NCI-H2029 treated with DMSO at 0.1 percent for 48 hours (cell line): ENCODE measurements around the gene CAMK2G.
A peak's percentile ranks its signal among the peaks of the same experiment; 100 is the strongest.
"Not testable (repeated sequence)": the region's sequence is repeated elsewhere in the genome, so short reads cannot be mapped to it uniquely, and the experiment has no call there.

ENCODE experiments used
- DNase-seq: peaks from one replicate; lab custom pipeline; 2025; lab: John Stamatoyannopoulos, UW

The CAMK2G gene

DNA sequence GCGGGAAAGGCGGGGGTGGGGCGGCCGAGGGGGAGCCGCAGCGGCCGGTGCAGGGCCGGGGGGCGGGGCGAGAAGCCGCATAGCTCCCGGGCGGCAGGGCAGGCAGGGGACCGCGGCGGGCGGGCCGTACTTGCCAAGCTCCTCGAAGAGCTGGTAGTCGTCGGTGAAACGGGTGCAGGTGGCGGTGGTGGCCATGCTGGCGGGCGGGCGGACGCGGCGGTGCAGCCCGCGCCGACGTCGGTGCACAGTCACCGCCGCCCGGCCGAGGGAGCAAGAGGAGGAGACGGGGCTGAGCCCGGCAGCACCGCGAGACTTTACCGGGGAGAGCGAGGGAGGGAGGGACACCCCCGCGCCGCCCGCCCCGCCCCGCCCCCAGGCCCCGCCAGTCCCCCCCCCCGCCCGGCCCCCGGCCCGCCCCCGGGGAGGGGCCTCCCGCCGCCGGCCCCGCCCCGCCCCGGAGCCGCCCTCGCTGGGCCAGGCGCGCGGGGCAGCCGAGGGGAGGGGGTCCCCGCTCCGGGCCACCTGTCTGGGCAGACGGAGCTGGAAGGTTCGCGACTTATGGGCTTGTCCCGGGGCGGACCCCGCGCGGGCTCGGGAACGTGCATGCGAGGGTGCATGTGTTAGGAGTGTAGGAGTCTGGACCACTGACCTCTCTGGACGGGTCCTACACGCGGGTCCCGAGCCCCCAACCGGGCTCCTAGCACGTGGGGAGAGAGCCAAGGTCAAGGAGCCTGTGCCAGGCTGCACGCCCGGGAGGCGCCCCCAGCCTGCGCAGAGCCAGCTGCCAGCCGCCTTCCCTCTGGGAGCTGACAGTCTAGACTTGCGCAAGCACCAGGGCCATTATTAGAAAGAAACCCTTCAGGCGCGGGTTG is at the start of gene CAMK2G:
CAMK2G (minus strand) TSS at position 289 of the 872 bp plus-strand sequence; CDS start at position 195, 94 bp downstream.
- DNase-seq: peak; percentile 3

DNA sequence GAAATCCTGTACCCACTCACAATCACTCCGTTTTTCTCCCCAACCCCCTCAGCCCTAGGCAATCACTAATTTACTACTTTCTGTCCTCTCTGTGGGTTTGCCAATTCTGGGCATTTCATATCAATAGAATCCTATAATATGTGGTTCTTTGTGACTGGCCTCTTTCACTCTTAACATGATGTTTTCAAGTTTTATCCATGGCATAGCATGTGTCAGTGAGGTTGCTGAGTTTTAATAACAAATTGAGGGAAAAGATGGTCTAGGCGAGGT is 48.4 kb upstream of the CAMK2G start:
- DNase-seq: no peak

DNA sequence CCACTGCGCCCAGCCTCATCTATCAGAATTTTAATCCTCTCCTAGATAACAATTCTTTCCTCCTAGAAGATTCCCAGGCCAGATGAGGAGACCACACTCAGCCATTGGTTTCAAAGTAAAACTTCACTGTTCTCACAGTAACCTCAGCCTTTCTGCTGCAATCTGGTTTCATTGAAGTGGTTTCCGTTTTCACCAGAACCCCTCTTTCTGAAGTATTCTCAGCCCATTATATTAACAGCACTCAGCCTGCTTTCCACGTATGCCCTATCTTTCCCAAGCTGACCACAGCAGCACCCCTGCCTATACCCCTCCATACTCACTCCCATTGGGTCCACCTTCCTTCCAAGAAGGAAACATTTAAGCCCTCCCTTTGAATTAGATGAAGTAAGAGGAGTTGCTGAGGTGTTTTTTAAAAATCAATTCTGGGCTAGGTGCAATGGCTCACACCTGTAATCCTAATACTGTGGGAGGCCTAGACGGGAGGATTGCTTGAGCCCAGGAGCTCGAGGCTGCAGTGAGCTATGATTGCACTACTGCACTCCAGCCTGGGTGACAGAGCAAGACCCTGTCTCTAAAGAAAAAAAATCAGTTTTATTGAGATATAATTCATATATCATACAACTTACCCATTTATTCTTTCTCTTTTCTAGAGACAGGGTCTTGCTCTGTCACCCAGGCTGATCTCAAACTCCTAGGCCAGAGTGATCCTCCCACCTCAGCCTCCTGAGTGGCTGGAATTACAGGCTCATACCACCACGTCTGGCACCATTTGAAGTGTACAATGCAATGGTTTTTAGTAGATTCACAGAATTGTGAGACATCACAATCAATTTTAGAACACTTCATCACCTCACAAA is 47.9 kb upstream of the CAMK2G start:
- DNase-seq: no peak

DNA sequence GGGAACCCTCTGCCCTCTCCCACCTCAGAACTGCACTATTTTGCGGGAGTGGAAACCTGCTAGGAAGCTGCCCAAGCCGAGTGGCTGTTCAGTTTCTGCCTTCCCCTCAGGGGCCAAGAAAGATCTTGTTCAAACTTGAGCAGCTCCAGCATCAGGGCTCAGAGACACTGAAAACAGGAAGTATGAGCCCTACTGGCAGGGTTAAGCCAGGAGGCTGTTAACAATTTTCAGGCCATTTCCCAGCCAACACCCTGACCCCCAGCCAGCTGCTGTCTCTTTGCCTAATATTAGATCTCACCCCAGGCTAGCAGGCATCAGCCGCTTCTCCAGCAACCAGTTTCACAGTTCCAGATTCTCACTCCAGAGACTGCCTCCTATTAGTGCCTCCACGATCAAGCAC is 45.7 kb upstream of the CAMK2G start:
- no peak for DNase-seq

DNA sequence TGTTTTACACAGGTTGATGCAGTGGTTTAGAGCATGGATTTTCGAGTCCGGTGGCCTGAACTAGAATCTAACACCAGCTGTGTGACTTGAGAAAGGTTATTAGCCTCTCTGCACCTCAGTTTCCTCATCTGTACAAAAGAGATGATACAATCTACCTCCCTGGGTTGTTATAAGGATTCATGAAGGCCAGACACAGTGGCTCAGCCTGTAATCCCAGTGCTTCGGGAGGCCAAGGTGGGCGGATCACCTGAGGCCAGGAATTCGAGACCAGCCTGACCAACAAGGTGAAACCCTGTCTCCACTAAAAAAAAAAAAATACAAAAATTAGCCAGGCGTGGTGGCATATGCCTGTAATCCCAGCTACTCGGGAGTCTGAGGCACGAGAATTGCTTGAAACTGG is 45.1 kb upstream of the CAMK2G start:
- DNase-seq: not testable (repeated sequence)

DNA sequence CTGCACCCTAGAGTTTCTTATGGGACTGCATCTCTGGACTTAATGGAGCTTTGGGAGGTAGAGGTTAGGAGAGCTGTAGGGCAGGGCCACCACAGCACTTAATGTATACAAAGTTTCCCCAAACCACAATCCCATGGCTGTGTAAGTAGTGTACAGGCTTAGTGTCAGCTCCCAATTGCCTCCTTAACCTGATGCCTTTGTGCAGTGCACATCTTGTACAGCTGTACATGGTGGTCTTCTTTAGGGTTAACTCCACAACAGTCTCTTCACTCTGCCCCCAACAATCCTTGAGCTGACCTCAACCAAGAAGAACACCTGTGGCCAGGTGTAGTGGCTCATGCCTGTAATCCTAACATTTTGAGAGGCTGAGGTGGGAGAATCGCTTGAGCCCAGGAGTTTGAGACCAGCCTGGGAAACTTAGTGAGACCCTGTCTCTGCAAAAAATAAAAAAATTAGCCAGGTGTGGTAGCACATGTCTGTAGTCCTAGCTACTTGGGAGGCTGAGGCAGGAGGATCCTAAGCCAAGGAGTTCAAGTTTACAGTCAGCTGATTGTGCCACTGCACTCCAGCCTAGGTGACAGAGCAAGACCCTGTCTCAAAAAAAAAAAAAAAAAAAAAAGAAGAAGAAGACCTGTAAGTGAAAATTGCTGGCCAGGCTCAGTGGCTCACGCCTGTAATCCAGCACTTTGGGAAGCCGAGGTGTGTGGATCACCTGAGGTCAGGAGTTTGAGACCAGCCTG is 43.4 kb upstream of the CAMK2G start:
- no peak for DNase-seq

DNA sequence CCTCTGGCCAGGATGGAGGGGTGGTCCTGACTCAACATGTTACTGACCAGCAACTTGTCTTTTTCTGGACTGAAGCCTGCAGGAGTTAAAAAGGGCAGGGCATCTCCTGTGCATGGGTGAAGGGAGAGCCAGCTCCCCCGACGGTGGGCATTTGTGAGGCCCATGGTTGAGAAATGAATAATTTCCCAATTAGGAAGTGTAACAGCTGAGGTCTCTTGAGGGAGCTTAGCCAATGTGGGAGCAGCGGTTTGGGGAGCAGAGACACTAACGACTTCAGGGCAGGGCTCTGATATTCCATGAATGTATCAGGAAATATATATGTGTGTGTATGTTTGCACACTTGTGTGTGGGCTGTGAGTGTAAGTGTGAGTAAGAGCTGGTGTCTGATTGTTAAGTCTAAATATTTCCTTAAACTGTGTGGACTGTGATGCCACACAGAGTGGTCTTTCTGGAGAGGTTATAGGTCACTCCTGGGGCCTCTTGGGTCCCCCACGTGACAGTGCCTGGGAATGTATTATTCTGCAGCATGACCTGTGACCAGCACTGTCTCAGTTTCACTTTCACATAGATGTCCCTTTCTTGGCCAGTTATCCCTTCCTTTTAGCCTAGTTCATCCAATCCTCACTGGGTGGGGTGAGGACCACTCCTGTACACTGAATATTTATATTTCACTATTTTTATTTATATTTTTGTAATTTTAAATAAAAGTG is 42.6 kb upstream of the CAMK2G start:
- no peak for DNase-seq

DNA sequence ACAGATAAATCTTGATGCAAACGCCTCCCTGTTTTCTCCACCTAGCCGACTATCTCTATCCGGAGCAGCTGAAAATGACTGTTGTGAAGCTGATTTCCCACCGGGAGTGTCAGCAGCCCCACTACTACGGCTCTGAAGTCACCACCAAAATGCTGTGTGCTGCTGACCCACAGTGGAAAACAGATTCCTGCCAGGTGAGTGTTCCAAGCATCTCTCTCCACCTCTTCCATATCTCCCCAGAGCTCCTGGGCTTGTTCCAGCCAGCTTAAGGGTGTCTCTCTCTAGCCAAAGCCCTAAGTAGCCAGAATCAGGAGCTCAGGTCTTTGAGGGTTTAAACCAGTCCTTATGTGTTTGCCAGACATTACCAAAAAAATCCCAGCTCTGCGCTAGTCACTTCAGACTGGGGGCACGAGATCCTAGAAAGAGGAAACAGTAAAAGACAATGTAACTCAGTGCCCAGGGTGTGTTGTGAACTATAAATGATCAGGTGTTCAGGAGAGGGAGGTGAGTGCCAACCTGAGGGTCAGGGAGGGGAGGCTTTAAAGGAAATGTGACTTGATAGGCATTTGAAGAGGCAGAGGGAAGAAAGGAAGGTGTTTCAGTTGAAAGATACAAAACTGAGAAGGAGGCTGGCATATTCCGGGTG is 41.0 kb upstream of the CAMK2G start:
- no peak for DNase-seq

DNA sequence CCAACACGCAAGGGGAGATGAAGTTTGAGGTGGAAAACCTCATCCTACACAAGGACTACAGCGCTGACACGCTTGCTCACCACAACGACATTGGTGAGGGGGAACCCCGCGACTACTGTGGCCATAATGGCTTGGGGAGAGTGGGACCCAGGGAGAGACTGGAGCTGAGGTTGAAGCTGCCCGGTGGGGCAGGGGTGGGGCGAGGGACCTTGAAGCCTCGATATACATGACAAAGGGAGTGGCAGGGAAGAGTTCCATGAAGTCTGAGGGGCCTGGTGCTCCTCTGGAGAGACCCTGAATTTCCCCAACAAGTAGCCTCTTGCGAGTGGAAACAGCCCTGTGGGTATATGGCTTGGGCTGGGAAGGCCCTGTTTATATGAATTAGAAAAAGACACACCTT is 39.7 kb upstream of the CAMK2G start:
- no peak for DNase-seq

DNA sequence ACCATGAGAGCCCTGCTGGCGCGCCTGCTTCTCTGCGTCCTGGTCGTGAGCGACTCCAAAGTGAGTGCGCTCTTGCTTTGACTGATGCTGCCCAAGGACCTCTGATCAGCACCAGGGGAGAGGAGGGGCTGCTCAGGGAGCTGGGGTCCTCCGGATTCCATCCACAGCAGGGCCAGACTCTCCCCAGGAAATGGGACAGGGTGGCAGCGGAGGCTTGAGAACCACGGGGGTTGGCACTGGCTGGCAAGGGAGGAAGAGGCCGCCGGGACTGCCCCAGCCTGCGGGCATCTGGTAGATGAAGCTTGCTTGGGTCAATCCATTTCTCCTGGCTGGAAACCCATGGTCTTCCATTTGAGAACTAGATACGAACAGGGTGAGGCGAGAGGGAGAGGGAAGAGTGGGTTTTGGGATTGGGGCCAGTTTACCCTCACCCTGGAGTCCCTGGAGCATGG is 37.2 kb upstream of the CAMK2G start:
- no peak for DNase-seq

DNA sequence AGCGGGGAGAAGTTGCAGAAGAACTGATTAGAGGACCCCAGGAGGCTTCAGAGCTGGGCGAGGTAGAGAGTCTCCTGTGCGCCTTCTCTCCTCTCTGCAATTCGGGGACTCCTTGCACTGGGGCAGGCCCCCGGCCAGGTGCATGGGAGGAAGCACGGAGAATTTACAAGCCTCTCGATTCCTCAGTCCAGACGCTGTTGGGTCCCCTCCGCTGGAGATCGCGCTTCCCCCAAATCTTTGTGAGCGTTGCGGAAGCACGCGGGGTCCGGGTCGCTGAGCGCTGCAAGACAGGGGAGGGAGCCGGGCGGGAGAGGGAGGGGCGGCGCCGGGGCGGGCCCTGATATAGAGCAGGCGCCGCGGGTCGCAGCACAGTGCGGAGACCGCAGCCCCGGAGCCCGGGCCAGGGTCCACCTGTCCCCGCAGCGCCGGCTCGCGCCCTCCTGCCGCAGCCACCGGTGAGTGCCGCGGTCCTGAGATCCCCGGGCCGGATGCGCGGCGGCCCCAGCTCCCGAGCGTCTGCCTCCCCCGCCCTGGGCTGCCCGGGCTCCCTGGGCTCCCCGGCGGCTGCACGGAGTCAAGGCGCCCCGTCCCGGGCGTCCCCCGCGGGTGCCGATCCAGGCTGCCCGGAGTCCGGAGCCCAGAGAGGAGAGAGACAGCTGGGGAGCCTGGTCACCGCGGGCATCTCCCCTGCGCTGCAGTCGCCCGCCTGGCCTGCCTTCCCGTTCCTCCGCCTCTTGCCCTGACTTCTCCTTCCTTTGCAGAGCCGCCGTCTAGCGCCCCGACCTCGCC is 36.6 kb upstream of the CAMK2G start, which contains the start of gene PLAU:
PLAU (plus strand) TSS at position 369 of the 789 bp plus-strand sequence. CDS start 424 bp downstream, outside the sequence.
- DNase-seq: no peak

DNA sequence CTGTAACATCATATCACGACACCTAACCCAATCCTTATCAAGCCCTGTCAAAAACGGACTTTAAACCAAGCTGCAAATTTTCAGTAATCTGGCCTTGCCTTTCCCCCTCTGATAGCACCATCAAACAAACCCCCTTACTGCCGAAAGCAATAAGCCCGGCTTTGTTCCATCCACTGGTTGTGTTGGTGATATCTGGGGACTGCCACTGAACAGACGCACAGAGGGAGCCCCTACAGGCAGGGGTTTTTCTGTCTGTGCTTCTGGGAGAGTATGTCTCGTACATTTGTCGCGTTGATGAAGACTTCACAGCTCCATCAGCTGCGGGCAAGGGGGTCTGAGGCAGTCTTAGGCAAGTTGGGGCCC is 36.0 kb upstream of the CAMK2G start:
- DNase-seq: no peak

DNA sequence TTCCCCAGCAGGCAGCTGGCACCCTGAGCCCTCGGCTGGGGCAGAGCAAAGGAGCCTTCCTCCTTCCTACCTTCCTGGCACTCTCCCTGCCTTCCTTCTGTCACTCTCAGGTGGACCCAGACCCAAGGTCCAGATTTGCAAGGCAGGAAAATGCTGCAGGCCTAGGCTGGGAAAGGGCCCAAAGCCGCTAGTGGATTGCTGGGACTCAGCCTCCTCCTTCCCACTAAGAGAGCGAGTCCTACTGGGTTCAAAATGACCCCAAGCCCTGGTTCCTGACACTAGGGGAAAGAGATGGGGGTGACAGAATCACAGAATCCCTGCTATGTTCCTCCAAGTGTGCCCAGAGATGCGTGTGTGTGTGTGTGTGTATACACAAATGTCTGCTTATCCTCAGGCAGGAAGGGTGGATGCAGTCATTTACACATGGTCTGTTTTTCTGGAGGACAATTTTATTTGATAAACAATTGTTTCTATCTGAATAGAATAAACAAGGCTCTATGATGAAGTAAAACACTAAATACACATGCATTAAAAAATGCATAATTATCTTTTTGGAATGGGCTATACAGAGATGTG is 35.3 kb upstream of the CAMK2G start:
- DNase-seq: no peak

DNA sequence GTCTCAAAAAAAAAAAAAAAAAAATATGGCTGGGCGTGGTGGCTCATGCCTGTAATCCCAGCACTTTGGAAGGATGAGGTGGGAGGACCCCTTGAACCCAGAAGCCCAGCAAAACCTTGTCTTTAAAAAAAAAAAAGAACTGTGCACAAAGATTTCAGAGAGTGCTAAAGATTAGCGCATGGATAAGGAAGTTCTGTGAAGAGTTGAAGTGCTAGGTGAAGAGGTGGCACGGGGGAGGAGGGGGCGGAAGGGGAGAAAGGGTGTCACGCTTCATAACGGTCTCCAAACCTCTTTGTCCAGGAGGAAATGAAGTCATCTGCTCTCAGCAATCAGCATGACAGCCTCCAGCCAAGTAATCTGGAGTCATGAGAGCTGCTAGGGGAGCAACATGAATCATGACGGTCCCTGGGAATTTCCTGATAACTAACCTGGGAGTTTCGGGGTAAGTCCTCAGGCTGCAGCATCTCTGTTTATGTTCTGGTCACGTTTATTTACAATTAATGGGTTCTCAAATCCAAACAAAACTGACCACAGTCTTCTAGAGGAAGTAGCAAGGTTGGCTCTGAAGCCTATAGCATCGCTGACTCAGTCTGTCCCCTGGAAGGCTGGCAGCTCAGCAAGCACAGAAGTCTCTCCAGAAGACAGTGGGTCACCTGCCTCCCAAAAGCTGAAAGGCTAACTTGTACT is 34.6 kb upstream of the CAMK2G start:
- no peak for DNase-seq

DNA sequence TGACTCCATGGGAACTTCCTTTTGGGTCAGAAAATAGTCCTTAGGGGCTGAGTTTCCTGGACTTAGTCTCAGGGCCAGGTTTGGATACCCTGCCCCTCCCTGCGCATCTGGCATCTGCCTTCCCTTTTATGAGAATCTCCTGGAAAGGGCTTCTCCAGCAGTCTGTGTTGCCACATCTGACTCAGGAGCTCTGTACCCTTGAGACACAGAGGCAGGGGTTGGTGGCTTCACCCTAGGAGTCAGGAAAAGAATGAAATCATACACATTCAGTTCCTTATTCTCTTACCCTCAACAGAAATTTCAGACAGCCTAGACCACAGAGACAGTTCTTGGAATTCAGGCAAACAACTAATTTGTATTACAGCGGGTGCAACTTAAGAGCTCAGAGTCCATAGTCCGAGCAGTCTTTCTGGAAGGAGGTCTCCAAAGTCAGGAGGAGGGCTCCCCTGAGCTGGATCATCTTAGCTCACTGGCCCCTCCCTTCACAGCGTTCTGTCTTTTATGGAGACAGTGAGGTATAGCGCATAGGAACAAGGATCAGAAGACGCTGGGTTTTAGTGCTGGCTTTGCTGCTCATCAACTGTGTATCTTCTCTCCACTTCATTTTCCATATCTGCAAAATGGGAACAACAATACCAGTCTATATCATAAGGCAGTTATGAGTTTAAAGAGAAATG is 33.6 kb upstream of the CAMK2G start:
- DNase-seq: no peak

DNA sequence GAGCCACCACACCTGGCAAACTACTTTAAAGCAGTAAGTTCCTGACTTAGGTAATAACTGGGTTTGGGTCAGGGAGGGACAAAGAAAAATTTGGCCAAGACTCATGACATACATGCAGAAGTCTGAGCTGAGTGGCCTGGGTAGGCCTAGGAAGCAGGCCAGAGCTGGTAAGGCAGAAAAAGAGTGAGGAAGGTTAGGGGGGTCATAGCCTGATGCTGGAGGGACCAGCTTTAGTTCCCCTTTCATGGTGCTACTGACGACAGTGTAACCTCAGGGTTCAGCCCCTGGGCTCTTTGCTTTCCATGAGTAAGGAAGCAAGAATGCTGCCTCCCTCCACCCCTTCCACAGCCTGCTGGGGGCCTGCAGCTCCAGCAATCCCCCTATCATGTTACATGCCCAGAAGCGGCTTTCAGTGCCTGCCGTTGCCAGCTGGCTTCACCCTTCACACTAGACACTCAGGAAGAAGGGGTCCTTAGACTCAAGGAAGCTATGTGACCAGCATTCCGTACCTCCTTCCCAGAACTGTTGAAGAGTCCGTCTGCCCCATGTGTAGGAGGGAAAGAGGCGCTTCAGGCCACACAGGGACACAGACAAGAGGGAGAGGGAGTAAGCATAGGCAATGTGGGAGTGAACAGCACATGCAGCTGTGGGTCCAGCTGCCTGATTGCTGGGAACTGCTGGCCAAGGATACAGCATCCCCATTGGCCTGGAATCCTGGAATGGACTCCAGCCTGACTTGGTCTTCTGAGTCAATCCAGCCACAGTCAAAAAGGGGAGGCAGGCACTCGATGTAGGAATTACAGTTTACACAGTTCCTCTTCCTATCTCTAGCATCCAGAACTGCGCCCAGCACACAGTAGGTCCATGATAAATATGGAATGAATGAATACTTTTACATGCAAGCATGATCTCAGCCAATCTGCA is 32.4 kb upstream of the CAMK2G start:
- no peak for DNase-seq

DNA sequence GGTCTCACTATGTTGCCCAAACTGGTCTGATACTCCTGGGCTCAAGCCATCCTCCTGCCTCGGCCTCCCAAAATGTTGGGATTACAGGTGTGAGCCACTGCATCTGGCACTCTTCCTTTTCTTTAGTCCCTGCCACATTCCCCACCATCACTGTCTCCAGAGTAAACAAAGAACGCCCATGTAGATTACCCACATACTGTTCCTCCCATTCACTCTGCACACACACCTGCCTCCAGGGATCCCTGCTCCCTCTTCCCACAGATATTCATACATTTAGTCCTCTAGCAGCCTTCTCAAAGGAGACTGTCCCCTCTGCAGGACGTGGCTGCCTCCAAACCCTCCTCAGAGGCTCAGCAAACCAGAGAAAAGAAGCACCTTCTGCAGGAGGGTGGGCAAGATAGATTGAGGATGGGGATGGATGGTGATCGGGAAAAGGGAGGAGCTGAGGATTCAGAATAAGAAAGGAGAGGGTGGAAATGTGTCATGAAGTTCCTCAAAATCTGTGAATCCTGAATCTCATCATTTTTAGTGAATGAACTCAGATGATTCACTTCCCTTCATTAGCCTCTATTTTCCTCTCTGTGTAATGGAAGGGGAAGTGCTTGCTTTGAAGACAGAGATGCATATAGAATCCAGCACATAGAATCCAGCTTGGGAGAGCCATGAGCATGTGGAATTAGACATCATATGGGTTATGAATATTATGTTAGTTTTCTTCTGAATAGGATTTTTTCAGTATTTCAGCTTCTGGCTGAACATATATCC is 31.1 kb upstream of the CAMK2G start:
- no peak for DNase-seq
